Prostate gland (tissue), 2 donors: ENCODE measurements around the gene GPR75.

Experiments used
- POLR2A ChIP-seq: fragments of 450-650 bp; IDR thresholded peaks from one replicate; pipeline ENCODE4 v1.6.1; 2016; ENCODE audit warnings: antibody characterized with exemption, mild to moderate bottlenecking
- TF ChIP-seq, protein P1 (sequence below), 4 experiments: fragments of 200-600 bp in 2 of 4; fragments of 450-650 bp in 2 of 4; sonication (generic) in 2 of 4; IDR thresholded peaks; 1 replicate in 3 of 4; 2 replicates in 1 of 4; pipeline ENCODE4 v1.5.1; 2016 to 2019; ENCODE audit warnings: antibody characterized with exemption in 4 of 4, mild to moderate bottlenecking in 2 of 4, moderate library complexity in 2 of 4

DNA sequence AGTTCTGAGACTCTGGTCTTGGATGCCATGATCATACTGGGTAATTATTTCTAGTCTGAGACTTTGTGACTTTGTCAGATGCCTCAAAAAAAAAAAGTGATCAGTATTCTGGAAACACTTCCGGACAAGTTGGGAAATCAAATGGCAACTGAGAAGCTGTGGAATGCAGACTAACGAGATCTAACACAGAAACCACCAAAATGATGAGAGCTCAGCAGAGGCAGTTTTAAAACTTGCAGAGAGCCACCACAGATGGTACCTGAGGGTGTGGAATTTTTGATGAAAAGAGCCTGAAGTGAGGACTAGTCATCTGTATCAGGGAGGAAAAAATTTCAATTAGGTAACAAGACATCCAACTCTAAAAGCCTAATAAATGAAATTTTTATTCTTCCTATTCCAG is 5.5 kb upstream of the GPR75 start:
- TF ChIP-seq POLR2A, result no peak
- TF ChIP-seq, protein P1, sequence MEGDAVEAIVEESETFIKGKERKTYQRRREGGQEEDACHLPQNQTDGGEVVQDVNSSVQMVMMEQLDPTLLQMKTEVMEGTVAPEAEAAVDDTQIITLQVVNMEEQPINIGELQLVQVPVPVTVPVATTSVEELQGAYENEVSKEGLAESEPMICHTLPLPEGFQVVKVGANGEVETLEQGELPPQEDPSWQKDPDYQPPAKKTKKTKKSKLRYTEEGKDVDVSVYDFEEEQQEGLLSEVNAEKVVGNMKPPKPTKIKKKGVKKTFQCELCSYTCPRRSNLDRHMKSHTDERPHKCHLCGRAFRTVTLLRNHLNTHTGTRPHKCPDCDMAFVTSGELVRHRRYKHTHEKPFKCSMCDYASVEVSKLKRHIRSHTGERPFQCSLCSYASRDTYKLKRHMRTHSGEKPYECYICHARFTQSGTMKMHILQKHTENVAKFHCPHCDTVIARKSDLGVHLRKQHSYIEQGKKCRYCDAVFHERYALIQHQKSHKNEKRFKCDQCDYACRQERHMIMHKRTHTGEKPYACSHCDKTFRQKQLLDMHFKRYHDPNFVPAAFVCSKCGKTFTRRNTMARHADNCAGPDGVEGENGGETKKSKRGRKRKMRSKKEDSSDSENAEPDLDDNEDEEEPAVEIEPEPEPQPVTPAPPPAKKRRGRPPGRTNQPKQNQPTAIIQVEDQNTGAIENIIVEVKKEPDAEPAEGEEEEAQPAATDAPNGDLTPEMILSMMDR (IDR thresholded peaks at IDR 0.05), result no peak
